Activated naive CD4-positive, alpha-beta T cell treated with anti-CD3 and anti-CD28 coated beads, Interleukin-2, amount 10 ng/mL, durations not matched to agents 7 days and 5 days (primary cell): ENCODE results near the gene PCDHGB7.
A peak's percentile ranks its signal among the peaks of the same experiment; 100 is the strongest.
"Not testable (repeated sequence)": the region's sequence is repeated elsewhere in the genome, so short reads cannot be mapped to it uniquely, and the experiment has no call there.

ENCODE experiments used
- CTCF ChIA-PET: fragments of 350-600 bp; sonication (Branson Sonifier 250); formaldehyde crosslinking; loops from one replicate; lab custom pipeline; 2021; ENCODE audit warnings: antibody characterized with exemption; lab: Charles Lee
- DNase-seq: peaks from one replicate; pipeline ENCODE4 v3.0.0-alpha.2; 2020
- H3K27ac Mint-ChIP-seq: one replicate; pipeline ENCODE4 v1.8.0; 2021; ENCODE audit warnings: mild to moderate bottlenecking, moderate library complexity, mixed read lengths
- H3K27me3 Mint-ChIP-seq: one replicate; pipeline ENCODE4 v1.8.0; 2021; ENCODE audit warnings: mild to moderate bottlenecking, mixed read lengths
- H3K36me3 Mint-ChIP-seq: one replicate; pipeline ENCODE4 v1.8.0; 2021; ENCODE audit warnings: mixed read lengths
- H3K4me1 Mint-ChIP-seq: one replicate; pipeline ENCODE4 v1.8.0; 2021; ENCODE audit warnings: mixed read lengths
- H3K4me3 Mint-ChIP-seq: one replicate; pipeline ENCODE4 v1.8.0; 2021; ENCODE audit warnings: mild to moderate bottlenecking, moderate library complexity, mixed read lengths
- H3K9me3 Mint-ChIP-seq: one replicate; pipeline ENCODE4 v1.8.0; 2021; ENCODE audit warnings: mixed read lengths

The PCDHGB7 gene

GRCh38 chr5:141430332-141431113, 13.0 kb downstream of the PCDHGB7 start, which contains the start of gene PCDHGA12:
TSS of gene PCDHGA12 (plus strand) at chr5:141430507. CDS start at chr5:141430760, 253 bp downstream.
- peak within 1 kb of the TSS; percentile 82 for H3K27ac Mint-ChIP-seq

GRCh38 chr5:141431286-141431685, 13.8 kb downstream of the PCDHGB7 start:
- Mint-ChIP-seq H3K36me3 (peaks cover 9% of the 10 kb centered on the region), H3K27me3 (peaks cover 52% of the 10 kb centered on the region), H3K4me1 (peaks cover 12% of the 10 kb centered on the region), H3K27ac (peak overlapping the region; percentile 63), H3K9me3 (peaks cover 16% of the 10 kb centered on the region), H3K4me3 (peak overlapping the region; percentile 1)
- no peak for DNase-seq
- CTCF ChIA-PET = interaction anchor here (0.8 to 3.8 kb wide), 12 partner anchors 10 to 133 kb away, joined by 3 to 43 read pairs (median 8); partner anchors contain the start of genes PCDHGA11, PCDHGB7 and PCDHGC5

More at GRCh38 chr5:141430332-141431113, 13.0 kb downstream of the PCDHGB7 start, which contains the start of gene PCDHGA12:
- Mint-ChIP-seq H3K4me1 (peaks cover 12% of the 10 kb centered on the region), H3K4me3 (peak within 1 kb of the TSS; percentile 67), H3K9me3 (peaks cover 16% of the 10 kb centered on the region), H3K36me3 (peaks cover 9% of the 10 kb centered on the region), H3K27me3 (peaks cover 59% of the 10 kb centered on the region)
- peak; percentile 36 for DNase-seq
- CTCF ChIA-PET = interaction anchor here (0.7 to 3.8 kb wide), 29 partner anchors 9 to 234 kb away, joined by 3 to 43 read pairs (median 4); partner anchors contain the start of genes PCDHGA1, PCDHGA11, PCDHGB3 and PCDHGB4

GRCh38 chr5:141432308-141432707, 14.8 kb downstream of the PCDHGB7 start:
- Mint-ChIP-seq H3K4me3 (peak overlapping the region; percentile 1), H3K27ac (peak overlapping the region; percentile 42), H3K27me3 (peaks cover 46% of the 10 kb centered on the region), H3K4me1 (peaks cover 12% of the 10 kb centered on the region), H3K9me3 (peaks cover 16% of the 10 kb centered on the region)
- not testable (repeated sequence) for H3K36me3 Mint-ChIP-seq, DNase-seq
- CTCF ChIA-PET = interaction anchor here (1.0 to 3.8 kb wide), 2 partner anchors 11 to 79 kb away, joined by 3 to 43 read pairs; no protein-coding TSS in a partner anchor

- not testable (repeated sequence) for H3K4me3 Mint-ChIP-seq
Measured at GRCh38 chr5:141432726-141433125, 15.2 kb downstream of the PCDHGB7 start.

GRCh38 chr5:141434006-141434405, 16.5 kb downstream of the PCDHGB7 start:
- Mint-ChIP-seq H3K36me3 (peaks cover 9% of the 10 kb centered on the region), H3K4me3 (no peak overlapping the region), H3K9me3 (peaks cover 12% of the 10 kb centered on the region), H3K4me1 (peaks cover 12% of the 10 kb centered on the region), H3K27me3 (peaks cover 32% of the 10 kb centered on the region), H3K27ac (no peak overlapping the region)
- DNase-seq = no peak
- CTCF ChIA-PET = no interaction called here

More at GRCh38 chr5:141432726-141433125, 15.2 kb downstream of the PCDHGB7 start:
- H3K27me3 Mint-ChIP-seq = peaks cover 42% of the 10 kb centered on the region
- DNase-seq, H3K27ac Mint-ChIP-seq, H3K36me3 Mint-ChIP-seq: not testable (repeated sequence)
- CTCF ChIA-PET = interaction anchor here (3.8 kb wide), 1 partner anchor 78 kb away, joined by 43 read pairs; no protein-coding TSS in a partner anchor
- peaks cover 16% of the 10 kb centered on the region for H3K9me3 Mint-ChIP-seq
- peaks cover 12% of the 10 kb centered on the region for H3K4me1 Mint-ChIP-seq

- Mint-ChIP-seq H3K27ac (no peak overlapping the region), H3K27me3 (peaks cover 11% of the 10 kb centered on the region), H3K4me3 (no peak overlapping the region), H3K9me3 (peaks cover 6% of the 10 kb centered on the region), H3K36me3 (peaks cover under 1% of the 10 kb centered on the region), H3K4me1 (no peaks in the 10 kb centered on the region)
- DNase-seq = no peak
- CTCF ChIA-PET = interaction anchor here (1.0 kb wide), 1 partner anchor 9 kb away, joined by 3 read pairs; no protein-coding TSS in a partner anchor
Measured at GRCh38 chr5:141437221-141437620, 19.7 kb downstream of the PCDHGB7 start.

- Mint-ChIP-seq H3K36me3 (no peaks in the 10 kb centered on the region), H3K4me3 (no peak overlapping the region), H3K9me3 (peaks cover 7% of the 10 kb centered on the region), H3K4me1 (no peaks in the 10 kb centered on the region), H3K27me3 (no peaks in the 10 kb centered on the region), H3K27ac (no peak overlapping the region)
- CTCF ChIA-PET = interaction anchor here (0.7 kb wide), 1 partner anchor 131 kb away, joined by 3 read pairs; no protein-coding TSS in a partner anchor
- DNase-seq = no peak
Measured at GRCh38 chr5:141439411-141440141, 22.1 kb downstream of the PCDHGB7 start.

GRCh38 chr5:141440341-141440740, 22.9 kb downstream of the PCDHGB7 start:
- Mint-ChIP-seq H3K36me3 (no peaks in the 10 kb centered on the region), H3K27me3 (no peaks in the 10 kb centered on the region), H3K4me1 (no peaks in the 10 kb centered on the region), H3K9me3 (peaks cover 7% of the 10 kb centered on the region), H3K4me3 (no peak overlapping the region), H3K27ac (no peak overlapping the region)
- CTCF ChIA-PET = no interaction called here
- DNase-seq = no peak

- CTCF ChIA-PET = no interaction called here
- no peak for DNase-seq
- no peak overlapping the region for H3K27ac Mint-ChIP-seq
- H3K4me1 Mint-ChIP-seq = no peaks in the 10 kb centered on the region
- H3K36me3 Mint-ChIP-seq = no peaks in the 10 kb centered on the region
- no peaks in the 10 kb centered on the region for H3K27me3 Mint-ChIP-seq
- peaks cover 7% of the 10 kb centered on the region for H3K9me3 Mint-ChIP-seq
- no peak overlapping the region for H3K4me3 Mint-ChIP-seq
Measured at GRCh38 chr5:141441571-141442170, 24.2 kb downstream of the PCDHGB7 start.

- CTCF ChIA-PET = interaction anchor here (1.1 kb wide), 1 partner anchor 35 kb away, joined by 7 read pairs; the partner anchor contains the start of gene PCDHGA12
- H3K4me3 Mint-ChIP-seq = no peak overlapping the region
- no peak for DNase-seq
- H3K4me1 Mint-ChIP-seq = no peaks in the 10 kb centered on the region
- no peak overlapping the region for H3K27ac Mint-ChIP-seq
- H3K27me3 Mint-ChIP-seq = no peaks in the 10 kb centered on the region
- H3K36me3 Mint-ChIP-seq = no peaks in the 10 kb centered on the region
- peaks cover 2% of the 10 kb centered on the region for H3K9me3 Mint-ChIP-seq
Measured at GRCh38 chr5:141465351-141465750, 47.9 kb downstream of the PCDHGB7 start.
